NCI-H2196 (cell line): ENCODE results near the gene SERPINB13.
A peak's percentile ranks its signal among the peaks of the same experiment; 100 is the strongest.
"Not testable (repeated sequence)": the region's sequence is repeated elsewhere in the genome, so short reads cannot be mapped to it uniquely, and the experiment has no call there.

Source experiments
- DNase-seq: peaks from one replicate; lab custom pipeline; 2025; ENCODE audit not compliant: unreplicated experiment; lab: John Stamatoyannopoulos, UW

Gene SERPINB13

DNA sequence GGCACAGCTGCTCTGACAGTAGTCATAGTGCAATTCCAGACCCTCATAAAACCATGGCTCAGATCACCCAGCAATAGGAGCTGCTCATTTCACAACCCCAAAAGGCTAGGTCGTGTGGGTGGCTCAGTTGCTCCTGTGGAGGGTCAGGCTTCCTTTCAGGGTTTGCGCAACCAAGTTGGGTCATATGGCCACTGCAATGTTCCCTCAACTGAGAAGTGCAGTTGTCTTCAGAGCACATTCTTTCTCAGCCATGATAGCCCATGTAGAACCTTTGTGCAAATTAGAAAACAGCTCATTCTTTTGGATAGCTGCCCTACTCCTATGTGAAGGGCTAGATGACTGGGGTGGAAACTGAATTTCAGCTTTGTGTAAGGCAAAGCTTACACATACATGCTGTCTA is 3.2 kb downstream of the SERPINB13 start:
- DNase-seq = no peak

- no peak for DNase-seq
These were observed 4.0 kb downstream of the SERPINB13 start for GRCh38 chr18:63590966-63591695.

DNA sequence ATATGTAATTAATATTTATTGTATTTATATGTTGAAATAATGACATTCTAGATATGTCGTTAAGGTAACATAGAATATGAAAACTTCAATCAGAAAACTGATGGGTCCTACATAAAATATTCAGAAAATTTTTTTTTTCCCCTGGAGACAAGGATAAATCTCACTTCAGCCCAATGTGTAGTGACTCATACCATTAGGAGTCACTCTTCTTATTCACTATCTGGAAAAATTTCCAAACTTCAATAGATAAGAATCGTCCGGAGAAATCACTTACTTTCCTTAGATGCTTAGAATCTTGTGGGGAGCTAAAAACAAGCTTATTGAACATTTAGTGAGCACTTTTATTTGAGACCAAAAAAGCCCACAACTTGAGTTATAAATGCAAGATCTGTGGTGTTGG is 4.6 kb downstream of the SERPINB13 start:
- DNase-seq = no peak

- DNase-seq = no peak
These were observed 5.3 kb downstream of the SERPINB13 start for GRCh38 chr18:63592471-63592870.

DNA sequence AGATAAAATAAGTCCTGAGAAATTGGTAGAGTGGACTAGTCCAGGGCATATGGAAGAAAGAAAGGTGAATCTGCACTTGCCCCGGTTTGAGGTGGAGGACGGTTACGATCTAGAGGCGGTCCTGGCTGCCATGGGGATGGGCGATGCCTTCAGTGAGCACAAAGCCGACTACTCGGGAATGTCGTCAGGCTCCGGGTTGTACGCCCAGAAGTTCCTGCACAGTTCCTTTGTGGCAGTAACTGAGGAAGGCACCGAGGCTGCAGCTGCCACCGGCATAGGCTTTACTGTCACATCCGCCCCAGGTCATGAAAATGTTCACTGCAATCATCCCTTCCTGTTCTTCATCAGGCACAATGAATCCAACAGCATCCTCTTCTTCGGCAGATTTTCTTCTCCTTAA is 9.8 kb downstream of the SERPINB13 start:
- DNase-seq = no peak

DNA sequence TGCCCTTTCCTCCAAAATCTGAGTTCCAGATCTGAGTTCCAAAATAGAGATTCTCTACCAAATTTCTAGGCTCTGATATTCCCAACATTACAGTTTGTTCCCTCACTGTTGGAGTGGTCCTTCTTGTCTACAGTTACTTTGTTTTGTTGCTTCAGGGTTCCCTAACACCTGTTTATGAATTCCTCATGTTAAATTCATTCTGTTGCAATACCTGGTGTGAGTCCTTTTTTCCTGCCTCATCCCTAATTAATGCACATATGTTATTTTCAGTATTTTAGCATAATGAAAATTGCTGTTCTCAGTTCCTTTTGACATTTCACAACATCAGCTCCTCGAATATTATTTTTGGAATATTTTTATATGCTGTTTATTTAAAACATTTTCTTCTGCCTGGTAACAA is 16.2 kb downstream of the SERPINB13 start:
- no peak for DNase-seq

- DNase-seq = no peak
These were observed 16.6 kb downstream of the SERPINB13 start for GRCh38 chr18:63603772-63604171.

GRCh38 chr18:63604791-63605567 is 17.8 kb downstream of the SERPINB13 start:
- peak; percentile 82 for DNase-seq

- no peak for DNase-seq
These were observed 19.4 kb downstream of the SERPINB13 start for GRCh38 chr18:63606526-63606925.

DNA sequence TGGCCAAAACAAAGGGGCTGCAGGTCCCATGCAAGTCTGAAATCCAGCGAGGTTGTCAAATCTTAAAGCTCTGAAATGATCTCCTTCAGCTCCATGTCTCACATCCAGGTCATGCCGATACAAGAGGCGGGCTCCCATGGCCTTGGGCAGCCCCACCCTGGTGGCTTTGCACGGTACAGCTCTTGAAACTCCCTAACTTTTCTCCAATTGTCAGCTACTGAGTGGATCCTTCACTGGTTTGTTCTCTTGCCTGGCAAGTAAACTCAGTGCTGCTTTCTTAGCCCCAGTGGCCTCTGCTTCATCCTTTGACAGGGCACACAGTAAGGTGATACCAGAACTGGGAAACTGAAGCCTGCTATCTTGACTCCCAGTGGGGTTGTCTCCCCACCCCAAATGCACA is 26.3 kb downstream of the SERPINB13 start:
- DNase-seq = no peak

DNA sequence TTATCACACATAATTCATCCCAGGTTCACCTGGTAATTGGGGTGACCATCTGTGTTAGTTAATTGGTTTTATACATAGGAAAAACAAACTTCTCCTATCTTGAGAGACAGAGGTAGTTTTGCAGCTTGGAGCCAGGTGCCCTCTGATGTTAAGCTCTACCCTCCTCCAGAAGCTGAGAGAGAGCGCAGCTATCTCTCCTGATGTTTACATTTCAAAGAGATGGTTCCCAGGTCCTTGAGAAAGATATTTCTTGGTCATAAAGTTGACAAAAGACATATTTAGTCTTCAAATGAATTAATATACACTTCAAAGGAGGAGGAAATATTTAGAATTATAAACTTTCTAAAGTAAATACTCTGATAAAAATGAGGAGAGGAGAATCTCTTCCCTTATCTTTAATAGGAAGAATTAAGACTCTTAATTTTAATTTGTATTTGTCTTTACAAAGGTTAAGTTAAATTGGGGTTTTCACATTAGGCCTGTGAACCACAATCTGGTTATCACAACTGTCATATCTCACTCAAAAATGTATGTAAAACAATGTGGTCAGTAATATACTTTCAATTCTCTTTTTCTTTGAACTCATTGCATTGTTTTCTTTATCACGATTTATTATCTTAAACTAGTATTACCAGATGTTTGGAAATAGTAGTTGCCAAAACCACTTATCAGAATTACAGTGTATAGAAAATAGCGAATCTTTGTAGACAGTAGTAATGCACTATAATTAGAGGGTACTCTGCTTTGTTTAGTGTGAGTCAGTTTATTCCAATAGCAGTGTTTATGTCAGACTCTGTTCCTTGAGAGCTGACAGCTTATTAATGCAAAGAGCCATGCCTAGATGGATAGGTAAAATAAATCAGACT is 30.1 kb downstream of the SERPINB13 start:
- no peak for DNase-seq

DNA sequence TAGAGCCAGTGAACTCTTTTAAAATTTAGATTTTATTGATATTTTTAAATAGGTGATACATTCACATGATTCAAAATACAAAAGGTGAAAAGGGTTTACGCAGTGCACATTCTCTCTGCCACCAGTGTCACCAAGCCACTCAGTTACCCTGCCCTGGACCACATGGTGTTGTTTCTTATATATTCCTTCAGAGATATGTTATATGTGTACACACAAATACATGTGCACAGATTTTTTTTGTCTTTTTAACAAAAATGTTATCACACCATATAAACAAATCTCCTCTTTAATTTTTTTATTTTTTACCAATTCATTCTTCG is 30.7 kb downstream of the SERPINB13 start:
- DNase-seq = no peak

- DNase-seq = no peak
These were observed 32.5 kb downstream of the SERPINB13 start for GRCh38 chr18:63619661-63620060.

DNA sequence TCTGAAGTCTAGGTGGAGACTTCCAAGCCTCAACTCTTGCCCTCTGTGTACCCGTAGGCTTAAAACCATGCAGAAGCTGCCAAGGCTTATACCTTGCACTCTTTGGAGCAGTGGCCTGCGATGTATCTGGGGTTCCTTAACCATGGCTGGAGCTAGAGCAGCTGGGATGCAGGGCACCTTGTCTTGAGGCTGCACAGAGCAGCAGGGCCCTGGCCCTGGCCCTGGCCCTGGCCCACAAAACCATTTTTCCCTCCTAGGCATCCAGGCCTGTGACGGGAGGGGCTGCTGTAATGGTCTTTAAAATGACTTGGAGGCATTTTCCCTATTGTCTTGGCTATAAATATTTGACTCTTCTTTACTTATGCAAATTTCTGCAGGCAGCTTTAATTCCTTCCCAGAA is 37.7 kb downstream of the SERPINB13 start:
- DNase-seq = no peak

DNA sequence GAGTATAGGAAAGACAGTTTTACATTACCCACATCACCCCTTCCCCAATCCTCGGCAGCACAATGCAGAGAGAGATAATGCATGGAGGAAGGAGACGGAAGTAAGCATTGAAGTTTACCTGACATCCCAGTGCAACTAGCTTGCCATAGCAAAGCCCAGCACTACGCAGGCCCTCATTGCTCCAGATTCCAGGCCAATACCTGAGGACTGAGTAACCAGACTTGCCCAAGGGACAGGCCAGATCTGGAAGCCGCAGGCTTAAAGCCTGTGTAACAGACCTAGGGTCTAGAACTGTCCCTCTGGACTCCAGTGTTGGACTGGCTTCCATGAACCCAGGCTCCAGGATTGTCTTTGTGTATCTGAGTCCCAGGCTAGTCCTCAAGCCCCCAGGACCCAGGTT is 39.3 kb downstream of the SERPINB13 start:
- no peak for DNase-seq

DNA sequence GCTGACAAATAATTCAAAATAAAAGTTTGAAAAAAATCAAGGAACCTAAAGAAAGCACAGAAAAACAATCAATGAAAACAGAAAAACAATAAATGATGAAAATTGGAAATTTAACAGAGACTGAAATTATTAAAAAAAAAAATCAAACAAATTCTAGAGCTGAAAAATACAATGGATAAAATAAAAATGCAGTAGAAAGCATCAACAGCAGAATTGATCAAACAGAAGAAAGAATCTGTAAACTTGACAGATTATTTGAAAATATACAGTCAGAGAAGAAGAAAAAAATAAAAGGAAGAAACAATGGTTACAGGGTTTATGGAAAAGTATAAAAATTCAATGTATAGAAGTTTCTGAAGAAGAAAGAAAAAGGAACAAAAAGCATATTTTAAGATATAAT is 40.7 kb downstream of the SERPINB13 start:
- DNase-seq = no peak

GRCh38 chr18:63637703-63638102 is 50.6 kb downstream of the SERPINB13 start:
- no peak for DNase-seq

DNA sequence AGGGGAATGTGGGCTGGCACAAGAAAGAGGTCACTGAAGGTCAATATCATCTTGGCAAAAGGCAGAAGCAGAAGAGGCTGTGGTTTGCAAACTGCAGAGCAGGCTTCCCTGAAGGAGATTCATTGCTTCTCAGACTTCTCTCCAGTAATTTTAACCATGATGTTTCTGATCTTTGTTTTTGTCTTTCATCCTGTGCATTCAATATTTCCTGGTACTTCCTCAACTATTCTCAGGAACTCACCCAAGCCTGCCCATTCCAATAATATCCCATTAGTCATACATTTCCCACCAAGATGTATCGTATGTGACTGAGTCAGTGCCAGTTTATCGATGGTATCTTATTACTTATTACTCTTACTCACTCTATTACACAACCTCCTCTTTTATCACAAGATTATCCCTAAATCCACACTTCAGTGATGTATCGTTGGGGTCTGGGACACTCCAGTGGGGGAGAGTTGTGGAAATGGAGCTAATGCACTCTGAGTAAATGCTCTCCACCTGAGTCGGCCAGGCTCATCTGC is 54.1 kb downstream of the SERPINB13 start:
- DNase-seq = not testable (repeated sequence)

- DNase-seq = not testable (repeated sequence)
These were observed 55.7 kb downstream of the SERPINB13 start for GRCh38 chr18:63642668-63643356.

DNA sequence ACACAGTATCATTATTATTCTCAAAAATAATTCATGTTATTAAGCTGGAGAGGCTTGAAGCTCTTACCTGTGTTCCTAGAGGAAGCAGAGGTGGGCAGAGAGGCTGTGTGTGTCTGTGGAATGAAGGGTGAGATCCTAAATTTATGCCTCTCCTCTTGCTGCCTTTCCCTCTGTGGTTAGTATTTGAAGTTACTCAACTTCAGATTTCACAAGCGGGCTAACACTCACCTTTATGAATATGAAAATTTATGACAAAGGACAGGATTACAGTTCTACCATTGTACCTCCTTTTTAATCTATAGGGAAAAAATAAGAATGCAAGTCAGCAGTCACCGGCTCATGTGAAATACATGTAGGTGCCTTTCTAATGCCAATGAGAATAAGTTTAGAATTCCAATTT is 57.0 kb downstream of the SERPINB13 start, which contains the start of gene SERPINB4:
TSS of gene SERPINB4 (minus strand) at position 115 of the 400 bp plus-strand sequence. CDS start 679 bp downstream, outside the sequence.
- not testable (repeated sequence) for DNase-seq

- not testable (repeated sequence) for DNase-seq
These were observed 57.6 kb downstream of the SERPINB13 start for GRCh38 chr18:63644694-63645093.
